ENCODE data around the gene EAPP. TPM values are rescaled to one million over a fixed set of nuclear protein-coding genes. Genes with fewer than 3 reads are reported as not detected.

Gene EAPP
- total and polyA plus RNA-seq, 2 of the 13 experiments (the other 11 are each of a cell fraction or from before 2014, with no cell fraction given), result 68.7 to 110 TPM

GRCh38 chr14:34540181-34541059 is 919 bp upstream of the EAPP start (continued):
- TF ChIP-seq, protein P1, sequence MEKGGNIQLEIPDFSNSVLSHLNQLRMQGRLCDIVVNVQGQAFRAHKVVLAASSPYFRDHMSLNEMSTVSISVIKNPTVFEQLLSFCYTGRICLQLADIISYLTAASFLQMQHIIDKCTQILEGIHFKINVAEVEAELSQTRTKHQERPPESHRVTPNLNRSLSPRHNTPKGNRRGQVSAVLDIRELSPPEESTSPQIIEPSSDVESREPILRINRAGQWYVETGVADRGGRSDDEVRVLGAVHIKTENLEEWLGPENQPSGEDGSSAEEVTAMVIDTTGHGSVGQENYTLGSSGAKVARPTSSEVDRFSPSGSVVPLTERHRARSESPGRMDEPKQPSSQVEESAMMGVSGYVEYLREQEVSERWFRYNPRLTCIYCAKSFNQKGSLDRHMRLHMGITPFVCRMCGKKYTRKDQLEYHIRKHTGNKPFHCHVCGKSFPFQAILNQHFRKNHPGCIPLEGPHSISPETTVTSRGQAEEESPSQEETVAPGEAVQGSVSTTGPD (CRISPR knock-in tag; IDR thresholded peaks at IDR 0.05), result peak; percentile 75; the same call in 1 of the 2 replicates
- TF ChIP-seq ZNF563 (CRISPR knock-in tag; IDR thresholded peaks at IDR 0.05), result peak; percentile 45; the same call in 1 of the 2 replicates
- TF ChIP-seq ZBTB3 (CRISPR knock-in tag; IDR thresholded peaks at IDR 0.05; ENCODE audit: borderline replicate concordance, low read depth), result 0 out of 2 replicates have a peak, but pooled peaks have one; percentile 0
- TF ChIP-seq ZNF577 (CRISPR knock-in tag; IDR thresholded peaks at IDR 0.05; ENCODE audit: borderline replicate concordance, low read depth), result 0 out of 2 replicates have a peak, but pooled peaks have one; percentile 20
- 0 out of 2 replicates have a peak, but pooled peaks have one; percentile 12 for TF ChIP-seq HHEX (CRISPR knock-in tag; IDR thresholded peaks at IDR 0.05)
- TF ChIP-seq PRDM15 (CRISPR knock-in tag; IDR thresholded peaks at IDR 0.05), result peak; percentile 85
- peak; percentile 50 for TF ChIP-seq ZMYM2 (CRISPR knock-in tag; IDR thresholded peaks at IDR 0.05)
- TF ChIP-seq SIN3B (IDR thresholded peaks at IDR 0.05; ENCODE audit: low read length), result 0 out of 2 replicates have a peak, but pooled peaks have one; percentile 51
- TF ChIP-seq ZNF446 (CRISPR knock-in tag; IDR thresholded peaks at IDR 0.05), result 0 out of 2 replicates have a peak, but pooled peaks have one; percentile 68
- TF ChIP-seq YEATS2 (CRISPR knock-in tag; IDR thresholded peaks at IDR 0.05; ENCODE audit: borderline replicate concordance), result peak; percentile 62; the same call in 1 of the 2 replicates
- TF ChIP-seq SKIL (CRISPR knock-in tag; IDR thresholded peaks at IDR 0.05; ENCODE audit: borderline replicate concordance), result 0 out of 2 replicates have a peak, but pooled peaks have one; percentile 39
- TF ChIP-seq PBX2 (CRISPR knock-in tag; IDR thresholded peaks at IDR 0.05), result peak; percentile 36; the same call in 1 of the 2 replicates
- TF ChIP-seq SP4 (CRISPR knock-in tag; IDR thresholded peaks at IDR 0.05), result peak; percentile 43
- peak; percentile 34; the same call in 1 of the 2 replicates for TF ChIP-seq GATAD2A (CRISPR knock-in tag; IDR thresholded peaks at IDR 0.05)
- TF ChIP-seq REPIN1 (CRISPR knock-in tag; IDR thresholded peaks at IDR 0.05; ENCODE audit: borderline replicate concordance, low read depth), result peak; percentile 63; the same call in 1 of the 2 replicates
- peak; percentile 24; the same call in 1 of the 2 replicates for TF ChIP-seq AHR (CRISPR knock-in tag; IDR thresholded peaks at IDR 0.05)
- peak; percentile 86; the same call in 1 of the 2 replicates for TF ChIP-seq ZMYM3 (CRISPR knock-in tag; IDR thresholded peaks at IDR 0.05)
- TF ChIP-seq FOXO1 (CRISPR knock-in tag; IDR thresholded peaks at IDR 0.05), result peak; percentile 26; the same call in 1 of the 2 replicates
- peak; percentile 93 for TF ChIP-seq ZNF354B (CRISPR knock-in tag; IDR thresholded peaks at IDR 0.05)
- TF ChIP-seq ELF3 (CRISPR knock-in tag; IDR thresholded peaks at IDR 0.05), result peak; percentile 43; the same call in 1 of the 2 replicates
